H1 (cell line): ENCODE results near the gene TAPBPL. TPM values are rescaled to one million over a fixed set of nuclear protein-coding genes. Genes with fewer than 3 reads are reported as not detected.

Experiments used
- BACH1 ChIP-seq: IDR thresholded peaks from 2 replicates; pipeline ENCODE4 v1.6.1; 2012; ENCODE audit warnings: low read length, improper control_type of control experiment
- CTBP2 ChIP-seq: IDR thresholded peaks from 2 replicates; pipeline ENCODE4 v1.7.0; 2011; ENCODE audit warnings: borderline replicate concordance, mild to moderate bottlenecking, moderate library complexity, mixed read lengths, low read length; ENCODE audit not compliant: insufficient read depth, insufficient read length
- MAFK ChIP-seq: IDR thresholded peaks from 2 replicates; pipeline ENCODE4 v1.6.1; 2012; ENCODE audit warnings: low read depth, mild to moderate bottlenecking, improper control_type of control experiment, low read length
- POLR2A ChIP-seq, 2 experiments: IDR thresholded peaks; 1 replicate in 1 of 2; 2 replicates in 1 of 2; pipeline ENCODE4 v1.6.1; 2011; ENCODE audit warnings: low read depth in 2 of 2, low read length in 2 of 2, mild to moderate bottlenecking in 2 of 2; ENCODE audit errors: control extremely low read depth in 1 of 2
- RBBP5 ChIP-seq: IDR thresholded peaks from 2 replicates; pipeline ENCODE4 v1.7.1; 2012; ENCODE audit warnings: low read depth, mild to moderate bottlenecking, inconsistent platforms, low read length, moderate library complexity, borderline replicate concordance
- SP4 ChIP-seq: IDR thresholded peaks from 2 replicates; pipeline ENCODE4 v1.6.1; 2012; ENCODE audit warnings: low read length, inconsistent platforms
- TAF7 ChIP-seq: optimal IDR thresholded peaks from 2 replicates; pipeline ENCODE3; 2011; ENCODE audit warnings: low read depth, mild to moderate bottlenecking, inconsistent platforms, low read length, moderate library complexity, borderline replicate concordance
- TEAD4 ChIP-seq: IDR thresholded peaks from 2 replicates; pipeline ENCODE4 v1.6.1; 2012; ENCODE audit warnings: low read depth, low read length, inconsistent platforms, mixed read lengths
- ZNF274 ChIP-seq: IDR thresholded peaks from 2 replicates; pipeline ENCODE4 v1.7.0; 2012; ENCODE audit warnings: low read length, borderline replicate concordance; ENCODE audit errors: extremely low read depth
- polyA plus RNA-seq, 7 experiments: library from polyadenylated mRNA; depleted of rRNA in 3 of 7; stranded (reverse) in 5 of 7; unstranded in 2 of 7; fragments of >200 nt in 5 of 7; fragments of 200-250 nt in 2 of 7; gene quantifications; 1 replicate in 5 of 7; 2 replicates in 1 of 7; 4 replicates in 1 of 7; pipeline versions ENCODE4 v1.2.1 to v1.2.3, GENCODE V29; 2011 to 2013; ENCODE audit warnings: missing spikeins in 2 of 7, mixed read lengths in 2 of 7
- total RNA-seq: library from RNA; stranded (reverse); fragmentation: NEBNext Ultra II Directional; extraction: Animal tissue kit (Norgen Biotek cat#: 25700); gene quantifications from 2 replicates; pipeline ENCODE4 v1.2.1, GENCODE V29; 2021
- TF ChIP-seq, protein P1 (sequence below): fragments of 300-600 bp; sonication (generic); IDR thresholded peaks from 2 replicates; pipeline ENCODE4 v1.7.1; 2012; ENCODE audit warnings: low read length, moderate library complexity, mild to moderate bottlenecking, inconsistent platforms; ENCODE audit not compliant: insufficient replicate concordance

The TAPBPL gene
- total and polyA plus RNA-seq, 2 of the 8 experiments (the other 6 are each of a cell fraction or from before 2014, with no cell fraction given) = 0.61 to 1.5 TPM

DNA sequence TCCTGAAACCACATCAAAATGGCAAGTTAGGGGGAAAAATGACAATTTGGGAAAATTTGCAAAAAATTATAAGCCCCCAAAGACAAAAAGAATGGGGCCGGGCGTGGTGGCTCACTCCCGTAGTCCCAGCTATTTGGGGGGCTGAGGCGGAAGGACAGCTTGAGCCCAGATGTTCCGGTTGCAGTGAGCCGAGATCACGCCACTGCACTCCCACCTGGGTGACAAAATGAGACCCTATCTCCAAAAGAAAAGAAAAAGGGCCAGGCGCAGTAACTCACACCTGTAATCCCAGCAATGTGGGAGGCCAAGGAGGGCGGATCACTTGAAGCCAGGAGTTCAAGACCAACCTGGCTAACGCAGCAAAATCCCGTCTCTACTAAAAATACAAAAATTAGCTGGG, 20.6 kb downstream of the TAPBPL start (continued):
- TF ChIP-seq, protein P1, sequence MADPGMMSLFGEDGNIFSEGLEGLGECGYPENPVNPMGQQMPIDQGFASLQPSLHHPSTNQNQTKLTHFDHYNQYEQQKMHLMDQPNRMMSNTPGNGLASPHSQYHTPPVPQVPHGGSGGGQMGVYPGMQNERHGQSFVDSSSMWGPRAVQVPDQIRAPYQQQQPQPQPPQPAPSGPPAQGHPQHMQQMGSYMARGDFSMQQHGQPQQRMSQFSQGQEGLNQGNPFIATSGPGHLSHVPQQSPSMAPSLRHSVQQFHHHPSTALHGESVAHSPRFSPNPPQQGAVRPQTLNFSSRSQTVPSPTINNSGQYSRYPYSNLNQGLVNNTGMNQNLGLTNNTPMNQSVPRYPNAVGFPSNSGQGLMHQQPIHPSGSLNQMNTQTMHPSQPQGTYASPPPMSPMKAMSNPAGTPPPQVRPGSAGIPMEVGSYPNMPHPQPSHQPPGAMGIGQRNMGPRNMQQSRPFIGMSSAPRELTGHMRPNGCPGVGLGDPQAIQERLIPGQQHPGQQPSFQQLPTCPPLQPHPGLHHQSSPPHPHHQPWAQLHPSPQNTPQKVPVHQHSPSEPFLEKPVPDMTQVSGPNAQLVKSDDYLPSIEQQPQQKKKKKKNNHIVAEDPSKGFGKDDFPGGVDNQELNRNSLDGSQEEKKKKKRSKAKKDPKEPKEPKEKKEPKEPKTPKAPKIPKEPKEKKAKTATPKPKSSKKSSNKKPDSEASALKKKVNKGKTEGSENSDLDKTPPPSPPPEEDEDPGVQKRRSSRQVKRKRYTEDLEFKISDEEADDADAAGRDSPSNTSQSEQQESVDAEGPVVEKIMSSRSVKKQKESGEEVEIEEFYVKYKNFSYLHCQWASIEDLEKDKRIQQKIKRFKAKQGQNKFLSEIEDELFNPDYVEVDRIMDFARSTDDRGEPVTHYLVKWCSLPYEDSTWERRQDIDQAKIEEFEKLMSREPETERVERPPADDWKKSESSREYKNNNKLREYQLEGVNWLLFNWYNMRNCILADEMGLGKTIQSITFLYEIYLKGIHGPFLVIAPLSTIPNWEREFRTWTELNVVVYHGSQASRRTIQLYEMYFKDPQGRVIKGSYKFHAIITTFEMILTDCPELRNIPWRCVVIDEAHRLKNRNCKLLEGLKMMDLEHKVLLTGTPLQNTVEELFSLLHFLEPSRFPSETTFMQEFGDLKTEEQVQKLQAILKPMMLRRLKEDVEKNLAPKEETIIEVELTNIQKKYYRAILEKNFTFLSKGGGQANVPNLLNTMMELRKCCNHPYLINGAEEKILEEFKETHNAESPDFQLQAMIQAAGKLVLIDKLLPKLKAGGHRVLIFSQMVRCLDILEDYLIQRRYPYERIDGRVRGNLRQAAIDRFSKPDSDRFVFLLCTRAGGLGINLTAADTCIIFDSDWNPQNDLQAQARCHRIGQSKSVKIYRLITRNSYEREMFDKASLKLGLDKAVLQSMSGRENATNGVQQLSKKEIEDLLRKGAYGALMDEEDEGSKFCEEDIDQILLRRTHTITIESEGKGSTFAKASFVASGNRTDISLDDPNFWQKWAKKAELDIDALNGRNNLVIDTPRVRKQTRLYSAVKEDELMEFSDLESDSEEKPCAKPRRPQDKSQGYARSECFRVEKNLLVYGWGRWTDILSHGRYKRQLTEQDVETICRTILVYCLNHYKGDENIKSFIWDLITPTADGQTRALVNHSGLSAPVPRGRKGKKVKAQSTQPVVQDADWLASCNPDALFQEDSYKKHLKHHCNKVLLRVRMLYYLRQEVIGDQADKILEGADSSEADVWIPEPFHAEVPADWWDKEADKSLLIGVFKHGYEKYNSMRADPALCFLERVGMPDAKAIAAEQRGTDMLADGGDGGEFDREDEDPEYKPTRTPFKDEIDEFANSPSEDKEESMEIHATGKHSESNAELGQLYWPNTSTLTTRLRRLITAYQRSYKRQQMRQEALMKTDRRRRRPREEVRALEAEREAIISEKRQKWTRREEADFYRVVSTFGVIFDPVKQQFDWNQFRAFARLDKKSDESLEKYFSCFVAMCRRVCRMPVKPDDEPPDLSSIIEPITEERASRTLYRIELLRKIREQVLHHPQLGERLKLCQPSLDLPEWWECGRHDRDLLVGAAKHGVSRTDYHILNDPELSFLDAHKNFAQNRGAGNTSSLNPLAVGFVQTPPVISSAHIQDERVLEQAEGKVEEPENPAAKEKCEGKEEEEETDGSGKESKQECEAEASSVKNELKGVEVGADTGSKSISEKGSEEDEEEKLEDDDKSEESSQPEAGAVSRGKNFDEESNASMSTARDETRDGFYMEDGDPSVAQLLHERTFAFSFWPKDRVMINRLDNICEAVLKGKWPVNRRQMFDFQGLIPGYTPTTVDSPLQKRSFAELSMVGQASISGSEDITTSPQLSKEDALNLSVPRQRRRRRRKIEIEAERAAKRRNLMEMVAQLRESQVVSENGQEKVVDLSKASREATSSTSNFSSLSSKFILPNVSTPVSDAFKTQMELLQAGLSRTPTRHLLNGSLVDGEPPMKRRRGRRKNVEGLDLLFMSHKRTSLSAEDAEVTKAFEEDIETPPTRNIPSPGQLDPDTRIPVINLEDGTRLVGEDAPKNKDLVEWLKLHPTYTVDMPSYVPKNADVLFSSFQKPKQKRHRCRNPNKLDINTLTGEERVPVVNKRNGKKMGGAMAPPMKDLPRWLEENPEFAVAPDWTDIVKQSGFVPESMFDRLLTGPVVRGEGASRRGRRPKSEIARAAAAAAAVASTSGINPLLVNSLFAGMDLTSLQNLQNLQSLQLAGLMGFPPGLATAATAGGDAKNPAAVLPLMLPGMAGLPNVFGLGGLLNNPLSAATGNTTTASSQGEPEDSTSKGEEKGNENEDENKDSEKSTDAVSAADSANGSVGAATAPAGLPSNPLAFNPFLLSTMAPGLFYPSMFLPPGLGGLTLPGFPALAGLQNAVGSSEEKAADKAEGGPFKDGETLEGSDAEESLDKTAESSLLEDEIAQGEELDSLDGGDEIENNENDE = no peak
- TF ChIP-seq SP4 (no peak), CTBP2 (no peak), TAF7 (no peak), TEAD4 (no peak), RBBP5 (no peak), ZNF274 (no peak), BACH1 (no peak), POLR2A (IDR thresholded peaks at IDR 0.05; ENCODE audit: control extremely low read depth in 1 of 2, low read depth in 2 of 2, low read length in 2 of 2) (no peak), MAFK (no peak)
